CD4-positive, alpha-beta T cell (primary cell): ENCODE data around the gene ST6GALNAC3. TPM values are rescaled to one million over a fixed set of nuclear protein-coding genes. Genes with fewer than 3 reads are reported as not detected.

Source experiments
- ATAC-seq: fragments of 200-7000 bp; cut with Tn5 transposase; one replicate; pipeline ENCODE4 v1.10.0; 2022; ENCODE audit warnings: mild to moderate bottlenecking; ENCODE audit not compliant: poor library complexity
- CTCF ChIA-PET: fragments of 350-600 bp; sonication (Branson Sonifier 250); formaldehyde crosslinking; loops from one replicate; lab custom pipeline; 2021; ENCODE audit warnings: antibody characterized with exemption, inconsistent platforms; lab: Charles Lee
- POLR2A ChIA-PET: fragments of 350-600 bp; sonication (Branson Sonifier 250); formaldehyde crosslinking; loops from one replicate; lab custom pipeline; 2021; ENCODE audit warnings: antibody characterized with exemption, inconsistent platforms; lab: Charles Lee
- DNase-seq, 14 experiments: peaks; one replicate each; pipeline ENCODE4 v3.0.0-alpha.2; 2013 to 2020; ENCODE audit warnings: mixed read lengths in 2 of 14
- H3K27ac ChIP-seq, 2 donors: one replicate each; pipeline versions ENCODE4 v1.5.1 to v1.7.0; 2013; ENCODE audit warnings: low read length in 2 of 2, low read depth in 1 of 2, mild to moderate bottlenecking in 1 of 2
- H3K27me3 ChIP-seq, 2 experiments: 1 replicate in 1 of 2; 2 replicates in 1 of 2; pipeline versions ENCODE4 v1.6.1 to v1.7.0; 2013; ENCODE audit warnings: low read length in 2 of 2, control low read depth in 1 of 2, mild to moderate bottlenecking in 1 of 2, moderate library complexity in 1 of 2; ENCODE audit not compliant: insufficient read depth in 2 of 2, control insufficient read depth in 1 of 2
- H3K36me3 ChIP-seq: one replicate; pipeline ENCODE4 v1.6.1; 2013; ENCODE audit warnings: low read length, control low read depth; ENCODE audit not compliant: insufficient read depth
- H3K4me1 ChIP-seq: one replicate; pipeline ENCODE4 v1.6.1; 2013; ENCODE audit warnings: low read length, control low read depth; ENCODE audit not compliant: insufficient read depth
- H3K4me3 ChIP-seq: one replicate; pipeline ENCODE4 v1.5.1; 2013; ENCODE audit warnings: mild to moderate bottlenecking, low read length, moderate library complexity
- H3K9me3 ChIP-seq, 2 experiments: 1 replicate in 1 of 2; 2 replicates in 1 of 2; pipeline versions ENCODE4 v1.6.1 to v1.7.0; 2013; ENCODE audit warnings: low read length in 2 of 2, mild to moderate bottlenecking in 2 of 2, control low read depth in 1 of 2, moderate library complexity in 1 of 2; ENCODE audit not compliant: control insufficient read depth in 1 of 2, insufficient read depth in 1 of 2
- H3K27ac Mint-ChIP-seq: one replicate; pipeline ENCODE4 v1.8.0; 2020; ENCODE audit warnings: mixed read lengths
- H3K27me3 Mint-ChIP-seq: one replicate; pipeline ENCODE4 v1.8.0; 2021; ENCODE audit warnings: mixed read lengths
- H3K36me3 Mint-ChIP-seq: one replicate; pipeline ENCODE4 v1.8.0; 2021; ENCODE audit warnings: low read depth, mixed read lengths
- H3K4me1 Mint-ChIP-seq: one replicate; pipeline ENCODE4 v1.8.0; 2021; ENCODE audit warnings: low read depth, mixed read lengths
- H3K4me3 Mint-ChIP-seq: one replicate; pipeline ENCODE4 v1.8.0; 2020; ENCODE audit warnings: mild to moderate bottlenecking, mixed read lengths
- H3K9me3 Mint-ChIP-seq: one replicate; pipeline ENCODE4 v1.8.0; 2020; ENCODE audit warnings: mixed read lengths
- intact Hi-C, 2 experiments: fragments of 100-400 bp; cut with DNase I in 1 of 2; cut with micrococcal nuclease in 1 of 2; formaldehyde crosslinking; loops; one replicate each; pipeline versions ENCODE4 v1.15.1 to v1.9.0; 2023 to 2025; cut with DNase I, micrococcal nuclease
- total RNA-seq, 174 experiments: library from RNA in 2 of 174; stranded (reverse) in 2 of 174; gene quantifications; one replicate each; pipeline ENCODE4 v1.2.3 and lab custom pipeline; 2021 to 2026
- TF ChIP-seq, protein P1 (sequence below): fragments of 200-600 bp; IDR thresholded peaks from one replicate; pipeline ENCODE4 v1.8.0; 2022; ENCODE audit warnings: antibody characterized with exemption, mild to moderate bottlenecking

Gene ST6GALNAC3
- total RNA-seq, 2 experiments from 2014 or later = 0.77 to 1.3 TPM

DNA sequence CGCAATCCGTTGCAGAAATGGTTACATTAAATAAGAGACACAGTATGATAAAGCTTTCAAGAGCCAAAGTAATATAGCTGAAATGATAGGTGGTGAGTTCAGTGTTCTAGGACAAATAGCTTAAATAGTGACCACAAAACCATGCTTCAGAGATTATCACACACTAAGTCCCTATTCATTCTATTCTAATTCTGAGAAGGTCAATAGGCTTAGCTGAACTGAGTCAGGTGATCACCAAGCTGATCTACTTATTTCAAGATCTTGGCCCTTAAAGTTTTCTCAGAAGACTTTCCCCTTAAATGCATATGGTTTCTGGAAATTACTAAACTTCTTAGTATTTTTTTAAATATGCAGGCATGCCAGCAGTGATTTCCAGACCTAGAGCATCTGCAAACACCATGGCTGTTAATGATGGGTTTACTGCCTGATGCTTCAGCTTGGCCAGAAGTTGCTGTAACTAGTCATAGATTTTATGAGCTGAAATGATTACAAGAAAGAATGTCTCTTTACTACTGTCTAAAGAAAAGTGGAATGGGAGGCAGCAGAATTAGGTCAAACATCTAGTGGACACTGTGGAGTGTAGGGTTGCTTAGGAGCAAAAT is 242.9 kb downstream of the ST6GALNAC3 start:
- ATAC-seq = no peak
- Histone ChIP-seq H3K4me3 (no peak overlapping the region), H3K36me3 (no peaks in the 10 kb centered on the region), H3K27ac (no peak overlapping the region), H3K27me3 (no peaks in the 10 kb centered on the region), H3K9me3 (no peaks in the 10 kb centered on the region), H3K4me1 (no peaks in the 10 kb centered on the region)
- no peak for DNase-seq
- CTCF ChIA-PET = no interaction called here
- H3K4me3 Mint-ChIP-seq = no peak overlapping the region
- no peaks in the 10 kb centered on the region for H3K36me3 Mint-ChIP-seq
- no peak overlapping the region for H3K27ac Mint-ChIP-seq
- no peaks in the 10 kb centered on the region for H3K4me1 Mint-ChIP-seq
- H3K27me3 Mint-ChIP-seq = no peaks in the 10 kb centered on the region
- H3K9me3 Mint-ChIP-seq = no peaks in the 10 kb centered on the region
- POLR2A ChIA-PET = interaction anchor here (0.9 kb wide), 1 partner anchor 22 kb away, joined by 3 read pairs; no protein-coding TSS in a partner anchor
- TF ChIP-seq, protein P1, sequence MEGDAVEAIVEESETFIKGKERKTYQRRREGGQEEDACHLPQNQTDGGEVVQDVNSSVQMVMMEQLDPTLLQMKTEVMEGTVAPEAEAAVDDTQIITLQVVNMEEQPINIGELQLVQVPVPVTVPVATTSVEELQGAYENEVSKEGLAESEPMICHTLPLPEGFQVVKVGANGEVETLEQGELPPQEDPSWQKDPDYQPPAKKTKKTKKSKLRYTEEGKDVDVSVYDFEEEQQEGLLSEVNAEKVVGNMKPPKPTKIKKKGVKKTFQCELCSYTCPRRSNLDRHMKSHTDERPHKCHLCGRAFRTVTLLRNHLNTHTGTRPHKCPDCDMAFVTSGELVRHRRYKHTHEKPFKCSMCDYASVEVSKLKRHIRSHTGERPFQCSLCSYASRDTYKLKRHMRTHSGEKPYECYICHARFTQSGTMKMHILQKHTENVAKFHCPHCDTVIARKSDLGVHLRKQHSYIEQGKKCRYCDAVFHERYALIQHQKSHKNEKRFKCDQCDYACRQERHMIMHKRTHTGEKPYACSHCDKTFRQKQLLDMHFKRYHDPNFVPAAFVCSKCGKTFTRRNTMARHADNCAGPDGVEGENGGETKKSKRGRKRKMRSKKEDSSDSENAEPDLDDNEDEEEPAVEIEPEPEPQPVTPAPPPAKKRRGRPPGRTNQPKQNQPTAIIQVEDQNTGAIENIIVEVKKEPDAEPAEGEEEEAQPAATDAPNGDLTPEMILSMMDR = no peak
- intact Hi-C loops = no loop called here

DNA sequence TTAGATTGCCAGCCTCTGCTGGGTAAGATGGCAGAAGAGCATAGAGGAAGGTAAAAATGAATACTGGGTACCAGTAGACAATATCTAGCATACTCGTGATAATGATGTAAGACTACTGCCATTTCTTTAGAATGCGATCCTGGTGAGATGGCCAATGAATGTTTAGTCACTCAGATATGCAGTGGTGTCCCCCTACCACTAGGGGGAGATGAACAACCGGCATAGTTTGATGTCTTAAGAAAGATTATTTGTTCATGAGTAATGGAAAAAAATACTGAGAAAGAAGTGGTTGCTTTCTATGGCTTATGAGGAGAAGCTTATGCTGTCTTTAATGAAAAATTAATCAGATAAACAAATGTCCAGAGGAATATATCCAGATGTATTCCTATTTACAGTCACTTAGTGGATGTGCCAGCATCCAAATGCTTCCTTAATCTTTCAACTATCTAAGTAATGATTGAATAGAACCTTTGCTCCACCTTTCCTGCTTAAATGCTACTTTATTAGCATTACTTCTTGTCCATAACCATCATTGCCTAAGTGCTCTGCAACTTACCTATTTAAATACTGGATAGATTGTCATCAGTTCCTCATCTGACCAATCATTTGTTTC is 256.6 kb downstream of the ST6GALNAC3 start:
- Histone ChIP-seq H3K27me3 (no peaks in the 10 kb centered on the region), H3K27ac (no peak overlapping the region), H3K4me3 (no peak overlapping the region), H3K9me3 (no peaks in the 10 kb centered on the region), H3K36me3 (no peaks in the 10 kb centered on the region), H3K4me1 (no peaks in the 10 kb centered on the region)
- no peaks in the 10 kb centered on the region for H3K9me3 Mint-ChIP-seq
- ChIA-PET POLR2A (no interaction called here), CTCF (no interaction called here)
- intact Hi-C loops = loop anchor here (1.0 to 10.0 kb wide), 3 partner anchors 177 to 1784 kb away; no protein-coding TSS in a partner anchor
- no peak overlapping the region for H3K27ac Mint-ChIP-seq
- TF ChIP-seq, protein P1 = peak; percentile 92
- H3K4me1 Mint-ChIP-seq = peaks cover 25% of the 10 kb centered on the region
- H3K4me3 Mint-ChIP-seq = no peak overlapping the region
- no peaks in the 10 kb centered on the region for H3K27me3 Mint-ChIP-seq
- H3K36me3 Mint-ChIP-seq = no peaks in the 10 kb centered on the region
- peak; percentile 74 for ATAC-seq
- DNase-seq = peak in 7 of 14 experiments; percentile 1 to 59 (median 43)

DNA sequence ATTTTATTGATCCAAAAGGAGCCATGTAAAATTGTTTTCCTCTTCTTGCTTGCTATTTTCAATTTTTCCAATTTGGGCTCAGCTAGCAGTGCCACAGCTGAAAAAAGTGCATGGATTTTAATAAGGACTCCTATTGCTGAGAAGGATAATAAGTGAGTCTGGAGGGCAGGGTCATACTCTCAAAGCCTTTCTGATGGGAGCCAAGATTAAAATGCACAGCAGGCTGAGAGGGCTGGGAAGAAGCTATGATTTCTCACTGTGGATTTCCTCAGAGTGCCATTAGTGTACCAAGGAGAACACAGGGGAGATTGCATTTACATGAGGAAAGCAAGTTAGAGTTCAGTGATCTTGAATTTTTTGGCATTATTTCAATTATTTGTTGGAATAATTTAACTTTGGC is 261.3 kb downstream of the ST6GALNAC3 start:
- POLR2A ChIA-PET = no interaction called here
- Histone ChIP-seq H3K36me3 (no peaks in the 10 kb centered on the region), H3K4me3 (no peak overlapping the region), H3K27ac (no peak overlapping the region), H3K9me3 (peaks cover 0 to 5% of the 10 kb centered on the region in 2 experiments), H3K27me3 (no peaks in the 10 kb centered on the region), H3K4me1 (no peaks in the 10 kb centered on the region)
- no peak overlapping the region for H3K4me3 Mint-ChIP-seq
- ATAC-seq (no peak), DNase-seq (no peak)
- intact Hi-C loops = loop anchor here in 1 of 2 experiments (10.0 kb wide), 2 partner anchors 809 to 1779 kb away; no protein-coding TSS in a partner anchor
- CTCF ChIA-PET = no interaction called here
- TF ChIP-seq, protein P1 = no peak
- H3K36me3 Mint-ChIP-seq = no peaks in the 10 kb centered on the region
- no peaks in the 10 kb centered on the region for H3K27me3 Mint-ChIP-seq
- peaks cover 7% of the 10 kb centered on the region for H3K4me1 Mint-ChIP-seq
- H3K27ac Mint-ChIP-seq = no peak overlapping the region
- no peaks in the 10 kb centered on the region for H3K9me3 Mint-ChIP-seq
